ENCODE results near the gene SQSTM1. TPM values are rescaled to one million over a fixed set of nuclear protein-coding genes. Genes with fewer than 3 reads are reported as not detected.

SQSTM1 gene
- total RNA-seq, 1 experiment from 2014 or later, result 78.5 TPM

GRCh38 chr5:179777456-179777855, 43.2 kb upstream of the SQSTM1 start (continued):
- TF ChIP-seq ZNF425 (CRISPR knock-in tag; conservative IDR thresholded peaks at IDR 0.05), result no peak
- no peak for TF ChIP-seq TCF7 (CRISPR knock-in tag; IDR thresholded peaks at IDR 0.05; ENCODE audit: low read depth)
- no peak for TF ChIP-seq ZNF138 (CRISPR knock-in tag; conservative IDR thresholded peaks at IDR 0.05)
- TF ChIP-seq ZNF396 (CRISPR knock-in tag; IDR thresholded peaks at IDR 0.05; ENCODE audit: borderline replicate concordance), result no peak
- TF ChIP-seq AFF4 (CRISPR knock-in tag; IDR thresholded peaks at IDR 0.05; ENCODE audit: borderline replicate concordance), result no peak
- no peak for TF ChIP-seq ZSCAN18 (CRISPR knock-in tag; IDR thresholded peaks at IDR 0.05)
- TF ChIP-seq FOXK1 (CRISPR knock-in tag; IDR thresholded peaks at IDR 0.05), result no peak
- no peak for TF ChIP-seq JAZF1 (CRISPR knock-in tag; IDR thresholded peaks at IDR 0.05)
- no peak for TF ChIP-seq CREB1 (CRISPR knock-in tag; IDR thresholded peaks at IDR 0.05)
- TF ChIP-seq GTF2I (CRISPR knock-in tag; conservative IDR thresholded peaks at IDR 0.05), result no peak
- TF ChIP-seq ZNF317 (CRISPR knock-in tag; IDR thresholded peaks at IDR 0.05; ENCODE audit: borderline replicate concordance, low read depth), result no peak
- no peak for TF ChIP-seq AR (CRISPR knock-in tag; IDR thresholded peaks at IDR 0.05)

- Mint-ChIP-seq H3K27me3 (ENCODE audit: low read depth) (no peaks in the 10 kb centered on the region), H3K27ac (no peak overlapping the region), H3K4me3 (no peak overlapping the region), H3K9me3 (no peaks in the 10 kb centered on the region), H3K4me1 (no peaks in the 10 kb centered on the region), H3K36me3 (peaks cover 37% of the 10 kb centered on the region)
- ChIA-PET CTCF (interaction anchor here (0.6 to 0.8 kb wide), 2 partner anchors 15 to 18 kb away, joined by 3 read pairs; no protein-coding TSS in a partner anchor), POLR2A (no interaction called here)
- no peak for DNase-seq (ENCODE audit: low spot score)
- no peak for ATAC-seq
- TF ChIP-seq PRDM15 (CRISPR knock-in tag; IDR thresholded peaks at IDR 0.05), result no peak
- TF ChIP-seq ZNF121 (CRISPR knock-in tag; IDR thresholded peaks at IDR 0.05), result no peak
- TF ChIP-seq MAX (CRISPR knock-in tag; IDR thresholded peaks at IDR 0.05), result no peak
- no peak for TF ChIP-seq ZNF532 (CRISPR knock-in tag; IDR thresholded peaks at IDR 0.05; ENCODE audit: borderline replicate concordance)
- TF ChIP-seq SOX15 (CRISPR knock-in tag; IDR thresholded peaks at IDR 0.05), result no peak
- TF ChIP-seq ZNF232 (CRISPR knock-in tag; IDR thresholded peaks at IDR 0.05), result no peak
- TF ChIP-seq TP53 (CRISPR knock-in tag; IDR thresholded peaks at IDR 0.05), result no peak
These were observed 42.8 kb upstream of the SQSTM1 start for GRCh38 chr5:179777909-179778308.

Data from WTC11 (cell line).